Measurements from ENCODE around the gene FRYL. TPM values are rescaled to one million over a fixed set of nuclear protein-coding genes. Genes with fewer than 3 reads are reported as not detected.
"Not testable (repeated sequence)": the region's sequence is repeated elsewhere in the genome, so short reads cannot be mapped to it uniquely, and the experiment has no call there.

The FRYL gene
- polyA plus RNA-seq, 12 donors = 22.3 to 75.0 (median 29.1) TPM; not detected in 1

GRCh38 chr4:48491514-48492176 lies 288.4 kb downstream of the FRYL start:
- DNase-seq = no peak

GRCh38 chr4:48490680-48491513 lies 289.2 kb downstream of the FRYL start:
- DNase-seq = no peak

- DNase-seq = no peak
Measured at GRCh38 chr4:48490012-48490679, 289.9 kb downstream of the FRYL start, which contains the start of gene ZAR1. TSS of gene ZAR1 (plus strand) at chr4:48490252. CDS start at chr4:48490292, 40 bp downstream.

GRCh38 chr4:48489683-48490011 lies 290.4 kb downstream of the FRYL start:
- no peak for DNase-seq

GRCh38 chr4:48484494-48485168 lies 295.4 kb downstream of the FRYL start:
- DNase-seq = no peak

GRCh38 chr4:48483777-48484493 lies 296.1 kb downstream of the FRYL start:
- no peak for DNase-seq

GRCh38 chr4:48483006-48483776 lies 296.9 kb downstream of the FRYL start, which contains the start of gene SLC10A4:
TSS of gene SLC10A4 (plus strand) at chr4:48483343. CDS start at chr4:48483562, 219 bp downstream.
- DNase-seq = no peak

GRCh38 chr4:48481581-48481980 lies 298.5 kb downstream of the FRYL start:
- no peak for DNase-seq

GRCh38 chr4:48478273-48478672 lies 301.8 kb downstream of the FRYL start:
- no peak for DNase-seq

- no peak for DNase-seq
Measured at GRCh38 chr4:48475770-48476169, 304.3 kb downstream of the FRYL start.

- no peak for DNase-seq
Measured at GRCh38 chr4:48472794-48473193, 307.3 kb downstream of the FRYL start.

- DNase-seq = no peak
Measured at GRCh38 chr4:48470570-48470969, 309.5 kb downstream of the FRYL start.

GRCh38 chr4:48470137-48470536 lies 309.9 kb downstream of the FRYL start:
- no peak for DNase-seq

GRCh38 chr4:48467891-48468290 lies 312.2 kb downstream of the FRYL start:
- no peak for DNase-seq

GRCh38 chr4:48467442-48467841 lies 312.6 kb downstream of the FRYL start:
- DNase-seq = no peak

GRCh38 chr4:48462363-48462762 lies 317.7 kb downstream of the FRYL start:
- DNase-seq = no peak

- DNase-seq = no peak
Measured at GRCh38 chr4:48461000-48461399, 319.1 kb downstream of the FRYL start.

GRCh38 chr4:48454591-48454990 lies 325.5 kb downstream of the FRYL start:
- no peak for DNase-seq

GRCh38 chr4:48451656-48452055 lies 328.4 kb downstream of the FRYL start:
- DNase-seq = not testable (repeated sequence)

GRCh38 chr4:48450740-48451139 lies 329.3 kb downstream of the FRYL start:
- DNase-seq = no peak

GRCh38 chr4:48449151-48449550 lies 330.9 kb downstream of the FRYL start:
- no peak for DNase-seq

Measured in muscle of arm (tissue), 12 donors.